GM20431 (cell line): Measurements from ENCODE around the gene ARL4D.
"Not testable (repeated sequence)": the region's sequence is repeated elsewhere in the genome, so short reads cannot be mapped to it uniquely, and the experiment has no call there.

ENCODE experiments used
- in situ Hi-C: fragments of 300-500 bp; cut with MseI, MboI; formaldehyde crosslinking; loops from one replicate; pipeline ENCODE4 v1.15.0; 2020; ENCODE audit warnings: low sequenced_read_pairs; ENCODE audit not compliant: unreplicated experiment

ARL4D gene

GRCh38 chr17:43392397-43392796, 6.4 kb upstream of the ARL4D start:
- in situ Hi-C loops: no loop called here

GRCh38 chr17:43393944-43394482, 4.8 kb upstream of the ARL4D start:
- in situ Hi-C loops: no loop called here

GRCh38 chr17:43394696-43395095, 4.1 kb upstream of the ARL4D start:
- in situ Hi-C loops: not testable (repeated sequence)

- in situ Hi-C loops: no loop called here
Observed at GRCh38 chr17:43395165-43395564, 3.6 kb upstream of the ARL4D start.

GRCh38 chr17:43396491-43397060, 2.2 kb upstream of the ARL4D start:
- in situ Hi-C loops: no loop called here

GRCh38 chr17:43399839-43400328, 1.1 kb downstream of the ARL4D start:
- in situ Hi-C loops: loop anchor here (10.0 kb wide), 1 partner anchor 75 kb away; no protein-coding TSS in a partner anchor

GRCh38 chr17:43400943-43401717, 2.3 kb downstream of the ARL4D start:
- in situ Hi-C loops: loop anchor here (10.0 kb wide), 1 partner anchor 74 kb away; no protein-coding TSS in a partner anchor

- in situ Hi-C loops: loop anchor here (10.0 kb wide), 1 partner anchor 73 kb away; no protein-coding TSS in a partner anchor
Observed at GRCh38 chr17:43402078-43402477, 3.3 kb downstream of the ARL4D start.

GRCh38 chr17:43402567-43402966, 3.8 kb downstream of the ARL4D start:
- in situ Hi-C loops: loop anchor here (10.0 kb wide), 1 partner anchor 72 kb away; no protein-coding TSS in a partner anchor

- in situ Hi-C loops: loop anchor here (10.0 kb wide), 1 partner anchor 71 kb away; no protein-coding TSS in a partner anchor
Observed at GRCh38 chr17:43403846-43404245, 5.1 kb downstream of the ARL4D start.

GRCh38 chr17:43405861-43406260, 7.1 kb downstream of the ARL4D start:
- in situ Hi-C loops: loop anchor here (10.0 kb wide), 1 partner anchor 69 kb away; no protein-coding TSS in a partner anchor

GRCh38 chr17:43406676-43407645, 8.2 kb downstream of the ARL4D start:
- in situ Hi-C loops: loop anchor here (10.0 kb wide), 1 partner anchor 68 kb away; no protein-coding TSS in a partner anchor

GRCh38 chr17:43409131-43409530, 10.3 kb downstream of the ARL4D start:
- in situ Hi-C loops: loop anchor here (10.0 kb wide), 1 partner anchor 66 kb away; no protein-coding TSS in a partner anchor

- in situ Hi-C loops: no loop called here
Observed at GRCh38 chr17:43410557-43411368, 12.0 kb downstream of the ARL4D start.

GRCh38 chr17:43411369-43411677, 12.5 kb downstream of the ARL4D start:
- in situ Hi-C loops: no loop called here

- in situ Hi-C loops: no loop called here
Observed at GRCh38 chr17:43411749-43412148, 13.0 kb downstream of the ARL4D start.

- in situ Hi-C loops: no loop called here
Observed at GRCh38 chr17:43412166-43412565, 13.4 kb downstream of the ARL4D start.

GRCh38 chr17:43416998-43417890, 18.5 kb downstream of the ARL4D start:
- in situ Hi-C loops: no loop called here
